OCI-LY1 (cell line): ENCODE data around the gene IVNS1ABP.

Source experiments
- H2AFZ ChIP-seq: fragments of 200-600 bp; sonication (generic), shearing (Covaris generic); 2 replicates; pipeline ENCODE4 v1.6.0; 2014; ENCODE audit warnings: antibody characterized with exemption, mild to moderate bottlenecking, low read length
- H3F3A ChIP-seq: fragments of 200-600 bp; sonication (generic), shearing (Covaris generic); 2 replicates; pipeline ENCODE4 v1.6.0; 2014; ENCODE audit warnings: mild to moderate bottlenecking, antibody characterized with exemption, low read length, moderate library complexity; ENCODE audit not compliant: insufficient read depth
- H3K27ac ChIP-seq: fragments of 200-600 bp; sonication (generic); 2 replicates; pipeline ENCODE4 v1.5.1; 2014; ENCODE audit warnings: low read length, mixed run types, mild to moderate bottlenecking, low read depth; ENCODE audit not compliant: poor library complexity, severe bottlenecking
- H3K27me3 ChIP-seq: fragments of 200-600 bp; sonication (generic); 2 replicates; pipeline ENCODE4 v1.6.0; 2014; ENCODE audit warnings: antibody characterized with exemption, mild to moderate bottlenecking, low read length, moderate library complexity; ENCODE audit not compliant: insufficient read depth
- H3K36me3 ChIP-seq: fragments of 200-600 bp; sonication (generic); 2 replicates; pipeline ENCODE4 v1.6.1; 2014; ENCODE audit warnings: mild to moderate bottlenecking, antibody characterized with exemption, low read length, moderate library complexity, mixed read lengths; ENCODE audit not compliant: insufficient read depth
- H3K4me1 ChIP-seq: fragments of 200-600 bp; sonication (generic); 2 replicates; pipeline ENCODE4 v1.5.1; 2014; ENCODE audit warnings: mild to moderate bottlenecking, low read length, moderate library complexity; ENCODE audit not compliant: insufficient read depth, severe bottlenecking
- H3K4me2 ChIP-seq: fragments of 200-600 bp; sonication (generic), shearing (Covaris generic); 2 replicates; pipeline ENCODE4 v1.6.1; 2014; ENCODE audit warnings: low read length
- H3K4me3 ChIP-seq: fragments of 200-600 bp; sonication (generic); 2 replicates; pipeline ENCODE4 v1.5.1; 2014; ENCODE audit warnings: low read length, low read depth, mild to moderate bottlenecking, mixed read lengths; ENCODE audit not compliant: poor library complexity, severe bottlenecking
- H3K79me2 ChIP-seq: fragments of 200-600 bp; shearing (Covaris generic); 2 replicates; pipeline ENCODE4 v1.6.1; 2016; ENCODE audit warnings: mixed run types, low read length, mixed read lengths; ENCODE audit not compliant: insufficient read depth
- H3K9ac ChIP-seq: fragments of 200-600 bp; sonication (generic), shearing (Covaris generic); 2 replicates; pipeline ENCODE4 v1.6.1; 2014; ENCODE audit warnings: mild to moderate bottlenecking, low read length, mixed read lengths
- H3K9me2 ChIP-seq: fragments of 200-600 bp; sonication (generic), shearing (Covaris generic); 2 replicates; pipeline ENCODE4 v1.6.1; 2014; ENCODE audit warnings: low read depth, mild to moderate bottlenecking, low read length, mixed read lengths
- H3K9me3 ChIP-seq: fragments of 200-600 bp; shearing (Covaris generic); 2 replicates; pipeline ENCODE4 v1.6.1; 2014; ENCODE audit warnings: low read length, mixed read lengths
- H4K20me1 ChIP-seq: fragments of 200-600 bp; sonication (generic), shearing (Covaris generic); 2 replicates; pipeline ENCODE4 v1.6.0; 2016; ENCODE audit warnings: mild to moderate bottlenecking, low read length; ENCODE audit not compliant: insufficient read depth
- EZH2 ChIP-seq: fragments of 200-600 bp; sonication (generic), shearing (Covaris generic); IDR thresholded peaks from 2 replicates; pipeline ENCODE4 v1.8.0; 2017; ENCODE audit warnings: borderline replicate concordance, mixed run types, mild to moderate bottlenecking, antibody characterized with exemption, low read length, moderate library complexity, mixed read lengths
- TF ChIP-seq, protein P1 (sequence below): fragments of 200-600 bp; sonication (generic), shearing (Covaris generic); IDR thresholded peaks from 2 replicates; pipeline ENCODE4 v1.5.1; 2017; ENCODE audit warnings: mild to moderate bottlenecking, antibody characterized with exemption, low read length, moderate library complexity, mixed read lengths

IVNS1ABP gene

DNA sequence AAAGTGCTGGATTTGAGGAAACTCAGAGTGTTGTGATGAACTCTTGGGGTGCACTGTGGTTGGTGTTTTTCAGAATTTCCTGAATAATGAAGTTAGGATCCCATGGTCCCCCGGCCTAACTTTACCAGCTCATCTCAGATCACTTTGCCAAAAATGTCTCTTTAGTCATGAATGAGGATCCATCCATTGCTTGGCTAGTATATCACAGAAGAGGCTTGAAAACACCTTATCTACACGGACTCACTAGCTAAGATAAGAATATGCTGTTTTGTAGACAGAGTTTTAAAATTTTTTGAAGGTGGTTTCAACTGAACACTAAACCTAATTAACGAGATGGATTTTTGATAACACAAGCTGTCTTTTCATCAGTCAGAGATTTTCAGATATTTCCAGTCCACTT lies 53.8 kb downstream of the IVNS1ABP start:
- H3K9ac ChIP-seq: no peak overlapping the region
- no peak overlapping the region for H2AFZ ChIP-seq
- no peaks in the 10 kb centered on the region for H3F3A ChIP-seq
- no peaks in the 10 kb centered on the region for H3K9me3 ChIP-seq
- H3K27me3 ChIP-seq: no peaks in the 10 kb centered on the region
- H3K79me2 ChIP-seq: no peaks in the 10 kb centered on the region
- H3K27ac ChIP-seq: no peak overlapping the region
- H3K4me2 ChIP-seq: no peak overlapping the region
- no peaks in the 10 kb centered on the region for H3K9me2 ChIP-seq
- TF ChIP-seq, protein P1, sequence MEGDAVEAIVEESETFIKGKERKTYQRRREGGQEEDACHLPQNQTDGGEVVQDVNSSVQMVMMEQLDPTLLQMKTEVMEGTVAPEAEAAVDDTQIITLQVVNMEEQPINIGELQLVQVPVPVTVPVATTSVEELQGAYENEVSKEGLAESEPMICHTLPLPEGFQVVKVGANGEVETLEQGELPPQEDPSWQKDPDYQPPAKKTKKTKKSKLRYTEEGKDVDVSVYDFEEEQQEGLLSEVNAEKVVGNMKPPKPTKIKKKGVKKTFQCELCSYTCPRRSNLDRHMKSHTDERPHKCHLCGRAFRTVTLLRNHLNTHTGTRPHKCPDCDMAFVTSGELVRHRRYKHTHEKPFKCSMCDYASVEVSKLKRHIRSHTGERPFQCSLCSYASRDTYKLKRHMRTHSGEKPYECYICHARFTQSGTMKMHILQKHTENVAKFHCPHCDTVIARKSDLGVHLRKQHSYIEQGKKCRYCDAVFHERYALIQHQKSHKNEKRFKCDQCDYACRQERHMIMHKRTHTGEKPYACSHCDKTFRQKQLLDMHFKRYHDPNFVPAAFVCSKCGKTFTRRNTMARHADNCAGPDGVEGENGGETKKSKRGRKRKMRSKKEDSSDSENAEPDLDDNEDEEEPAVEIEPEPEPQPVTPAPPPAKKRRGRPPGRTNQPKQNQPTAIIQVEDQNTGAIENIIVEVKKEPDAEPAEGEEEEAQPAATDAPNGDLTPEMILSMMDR: no peak
- TF ChIP-seq EZH2: no peak
- no peak overlapping the region for H3K4me3 ChIP-seq
- no peaks in the 10 kb centered on the region for H3K36me3 ChIP-seq
- H3K4me1 ChIP-seq: no peaks in the 10 kb centered on the region
- no peaks in the 10 kb centered on the region for H4K20me1 ChIP-seq

DNA sequence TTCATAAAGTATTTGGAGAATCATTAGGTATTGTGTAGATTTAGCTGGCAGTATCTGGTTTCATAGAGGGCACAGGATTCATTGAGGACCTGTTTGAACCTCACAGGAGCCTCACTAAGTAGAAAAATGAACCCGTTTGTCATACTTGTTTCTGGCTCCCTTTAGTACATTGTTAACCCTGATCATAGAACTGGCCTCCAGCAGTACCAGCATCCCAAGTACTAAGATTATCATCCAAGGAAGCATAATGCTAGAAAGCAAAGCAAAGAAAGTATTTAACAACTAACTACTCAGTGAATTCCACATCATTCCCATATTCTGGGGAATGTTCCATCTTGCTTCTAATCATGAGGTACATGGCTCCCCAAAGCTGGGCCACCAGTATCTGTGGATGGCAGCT lies 54.9 kb downstream of the IVNS1ABP start:
- H2AFZ ChIP-seq: no peak overlapping the region
- no peaks in the 10 kb centered on the region for H3F3A ChIP-seq
- no peak overlapping the region for H3K27ac ChIP-seq
- no peaks in the 10 kb centered on the region for H3K9me3 ChIP-seq
- no peaks in the 10 kb centered on the region for H3K27me3 ChIP-seq
- H4K20me1 ChIP-seq: no peaks in the 10 kb centered on the region
- H3K4me3 ChIP-seq: no peak overlapping the region
- H3K9ac ChIP-seq: no peak overlapping the region
- TF ChIP-seq EZH2: no peak
- TF ChIP-seq, protein P1: no peak
- H3K79me2 ChIP-seq: no peaks in the 10 kb centered on the region
- no peaks in the 10 kb centered on the region for H3K9me2 ChIP-seq
- H3K36me3 ChIP-seq: no peaks in the 10 kb centered on the region
- no peaks in the 10 kb centered on the region for H3K4me1 ChIP-seq
- H3K4me2 ChIP-seq: no peak overlapping the region

DNA sequence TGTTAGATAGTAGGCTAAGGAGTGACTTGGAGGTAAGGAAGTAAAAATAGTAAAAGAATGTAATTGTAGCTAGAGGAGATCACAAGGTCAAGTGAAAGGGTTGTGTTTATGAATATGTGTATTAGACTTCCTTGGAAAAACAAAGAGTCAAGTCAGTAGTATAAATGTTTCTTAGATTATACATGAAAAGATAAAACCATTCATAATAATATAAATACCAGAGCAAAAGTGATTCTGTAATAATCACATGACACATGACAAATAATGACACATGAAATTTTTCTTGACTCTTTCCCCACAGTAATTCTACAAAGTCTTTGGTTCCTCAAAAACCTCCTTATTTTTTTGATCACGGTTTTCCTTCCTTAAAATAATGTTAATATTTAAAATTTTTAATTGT lies 56.4 kb downstream of the IVNS1ABP start:
- Histone ChIP-seq H2AFZ (no peak overlapping the region), H3K36me3 (no peaks in the 10 kb centered on the region), H3K4me1 (no peaks in the 10 kb centered on the region), H3K9ac (no peak overlapping the region), H3K4me2 (no peak overlapping the region), H3K79me2 (no peaks in the 10 kb centered on the region), H3K9me2 (no peaks in the 10 kb centered on the region), H3F3A (no peaks in the 10 kb centered on the region), H3K27me3 (no peaks in the 10 kb centered on the region), H3K4me3 (no peak overlapping the region), H3K9me3 (no peaks in the 10 kb centered on the region), H3K27ac (no peak overlapping the region), H4K20me1 (no peaks in the 10 kb centered on the region)
- TF ChIP-seq, protein P1: no peak
- no peak for TF ChIP-seq EZH2
